Loucy (cell line): Measurements from ENCODE around the gene ZNF546.

Source experiments
- H2AFZ ChIP-seq: fragments of 200-600 bp; sonication (generic); 2 replicates; pipeline ENCODE4 v1.6.0; 2016; ENCODE audit warnings: antibody characterized with exemption, mild to moderate bottlenecking, low read length, moderate library complexity
- H3F3A ChIP-seq: fragments of 200-600 bp; 2 replicates; pipeline ENCODE4 v1.6.0; 2016; ENCODE audit warnings: antibody characterized with exemption, low read depth, mild to moderate bottlenecking
- H3K27me3 ChIP-seq: fragments of 200-600 bp; sonication (generic); 2 replicates; pipeline ENCODE4 v1.6.1; 2014; ENCODE audit warnings: low read length, mild to moderate bottlenecking; ENCODE audit not compliant: insufficient read depth, poor library complexity, severe bottlenecking
- H3K36me3 ChIP-seq: fragments of 200-600 bp; sonication (generic); 2 replicates; pipeline ENCODE4 v1.6.1; 2016; ENCODE audit warnings: low read length; ENCODE audit not compliant: insufficient read depth
- H3K4me1 ChIP-seq: fragments of 200-600 bp; sonication (generic); 2 replicates; pipeline ENCODE4 v1.5.1; 2014; ENCODE audit warnings: low read length, mild to moderate bottlenecking; ENCODE audit not compliant: insufficient read depth, poor library complexity, severe bottlenecking
- H3K4me2 ChIP-seq: fragments of 200-600 bp; sonication (generic); 2 replicates; pipeline ENCODE4 v1.6.0; 2014; ENCODE audit warnings: antibody characterized with exemption, low read length, low read depth, mild to moderate bottlenecking; ENCODE audit not compliant: poor library complexity, severe bottlenecking
- H3K4me3 ChIP-seq: fragments of 200-600 bp; sonication (generic); 2 replicates; pipeline ENCODE4 v1.5.1; 2014; ENCODE audit warnings: low read length, mild to moderate bottlenecking, mixed read lengths; ENCODE audit not compliant: poor library complexity, severe bottlenecking
- H3K79me2 ChIP-seq: fragments of 200-600 bp; sonication (generic); 2 replicates; pipeline ENCODE4 v1.6.1; 2014; ENCODE audit warnings: low read length; ENCODE audit not compliant: insufficient read depth
- H3K9ac ChIP-seq: fragments of 200-600 bp; sonication (generic); 2 replicates; pipeline ENCODE4 v1.6.0; 2014; ENCODE audit warnings: mild to moderate bottlenecking, low read depth, low read length, moderate library complexity; ENCODE audit not compliant: poor library complexity, severe bottlenecking
- H3K9me2 ChIP-seq: fragments of 200-600 bp; sonication (generic); replicated peaks from 2 replicates; pipeline ENCODE4 v1.6.1; 2016; ENCODE audit warnings: low read depth, low read length, mixed read lengths
- H3K9me3 ChIP-seq: fragments of 200-600 bp; sonication (generic); 2 replicates; pipeline ENCODE4 v1.6.1; 2014; ENCODE audit warnings: mild to moderate bottlenecking, antibody characterized with exemption, low read length, low read depth; ENCODE audit not compliant: insufficient read depth
- H4K20me1 ChIP-seq: fragments of 200-600 bp; sonication (generic); 2 replicates; pipeline ENCODE4 v1.6.0; 2014; ENCODE audit warnings: antibody characterized with exemption, low read length, mild to moderate bottlenecking; ENCODE audit not compliant: insufficient read depth, poor library complexity, severe bottlenecking
- CTCF ChIP-seq: fragments of 200-600 bp; sonication (generic); conservative IDR thresholded peaks from 2 replicates; pipeline ENCODE4 v1.5.1; 2014; ENCODE audit warnings: mild to moderate bottlenecking, antibody characterized with exemption, low read length
- EZH2phosphoT487 ChIP-seq: fragments of 200-600 bp; IDR thresholded peaks from 2 replicates; pipeline ENCODE4 v1.6.1; 2018; ENCODE audit warnings: antibody characterized with exemption, mild to moderate bottlenecking, moderate library complexity, borderline replicate concordance

ZNF546 gene

GRCh38 chr19:39993605-39994004 is 3.3 kb upstream of the ZNF546 start:
- H3K79me2 ChIP-seq = peaks cover 12% of the 10 kb centered on the region
- H3K4me1 ChIP-seq = peaks cover 12% of the 10 kb centered on the region
- no peaks in the 10 kb centered on the region for H3K9me2 ChIP-seq
- no peak overlapping the region for H2AFZ ChIP-seq
- H3K4me3 ChIP-seq = no peak overlapping the region
- no peak overlapping the region for H3K9ac ChIP-seq
- peaks cover 5% of the 10 kb centered on the region for H4K20me1 ChIP-seq
- TF ChIP-seq CTCF = no peak
- H3K4me2 ChIP-seq = no peak overlapping the region
- no peaks in the 10 kb centered on the region for H3F3A ChIP-seq
- no peaks in the 10 kb centered on the region for H3K27me3 ChIP-seq
- no peaks in the 10 kb centered on the region for H3K36me3 ChIP-seq
- peaks cover 3% of the 10 kb centered on the region; the same call in 1 of the 2 replicates for H3K9me3 ChIP-seq

GRCh38 chr19:39994361-39994760 is 2.5 kb upstream of the ZNF546 start:
- Histone ChIP-seq H3K9me2 (no peaks in the 10 kb centered on the region), H4K20me1 (peaks cover 5% of the 10 kb centered on the region), H3K4me2 (no peak overlapping the region), H3K4me3 (no peak overlapping the region), H3K79me2 (peaks cover 12% of the 10 kb centered on the region), H3F3A (no peaks in the 10 kb centered on the region), H3K4me1 (peaks cover 12% of the 10 kb centered on the region), H3K9ac (no peak overlapping the region), H3K36me3 (no peaks in the 10 kb centered on the region), H3K27me3 (no peaks in the 10 kb centered on the region), H3K9me3 (peaks cover 3% of the 10 kb centered on the region; the same call in 1 of the 2 replicates), H2AFZ (no peak overlapping the region)
- TF ChIP-seq EZH2phosphoT487 (no peak), CTCF (no peak)

- Histone ChIP-seq H3K4me2 (peak overlapping the region; percentile 92), H3K27me3 (no peaks in the 10 kb centered on the region), H2AFZ (no peak overlapping the region), H3K4me3 (peak overlapping the region; percentile 97), H3K36me3 (no peaks in the 10 kb centered on the region), H3K9me3 (peaks cover 3% of the 10 kb centered on the region; the same call in 1 of the 2 replicates), H4K20me1 (peaks cover 5% of the 10 kb centered on the region), H3K9me2 (no peaks in the 10 kb centered on the region), H3K4me1 (peaks cover 12% of the 10 kb centered on the region), H3F3A (no peaks in the 10 kb centered on the region), H3K9ac (peak overlapping the region; percentile 86), H3K79me2 (peaks cover 12% of the 10 kb centered on the region)
- TF ChIP-seq EZH2phosphoT487 = no peak
- no peak for TF ChIP-seq CTCF
Measured at GRCh38 chr19:39995794-39996193, 1.1 kb upstream of the ZNF546 start.
